NCI-H774 (cell line): ENCODE data around the gene ST8SIA4.

Experiments
- DNase-seq: peaks from one replicate; lab custom pipeline; 2025; lab: John Stamatoyannopoulos, UW

Gene ST8SIA4

GRCh38 chr5:100872408-100873190, 30.5 kb downstream of the ST8SIA4 start:
- DNase-seq: no peak

GRCh38 chr5:100867039-100867562, 36.0 kb downstream of the ST8SIA4 start:
- DNase-seq: no peak

GRCh38 chr5:100864931-100865330, 38.2 kb downstream of the ST8SIA4 start:
- no peak for DNase-seq

DNA sequence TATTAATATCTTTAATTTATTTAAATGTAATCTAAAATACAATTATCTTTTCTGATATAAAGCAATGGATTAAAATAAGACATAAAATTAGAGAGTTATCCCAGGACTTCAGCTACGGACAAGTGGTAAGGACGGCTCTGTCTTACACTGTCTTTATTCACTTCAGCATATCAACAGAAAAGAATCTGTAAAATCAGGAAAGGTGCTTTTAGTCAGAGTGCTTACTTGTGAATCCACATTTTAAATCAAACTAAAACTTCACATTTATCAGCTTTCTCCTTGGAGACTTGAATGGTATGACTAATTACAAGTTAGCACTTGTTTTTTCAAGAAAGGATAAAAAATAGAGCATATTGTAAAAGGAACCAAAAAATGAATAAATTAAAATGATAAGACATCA, 39.3 kb downstream of the ST8SIA4 start:
- no peak for DNase-seq

DNA sequence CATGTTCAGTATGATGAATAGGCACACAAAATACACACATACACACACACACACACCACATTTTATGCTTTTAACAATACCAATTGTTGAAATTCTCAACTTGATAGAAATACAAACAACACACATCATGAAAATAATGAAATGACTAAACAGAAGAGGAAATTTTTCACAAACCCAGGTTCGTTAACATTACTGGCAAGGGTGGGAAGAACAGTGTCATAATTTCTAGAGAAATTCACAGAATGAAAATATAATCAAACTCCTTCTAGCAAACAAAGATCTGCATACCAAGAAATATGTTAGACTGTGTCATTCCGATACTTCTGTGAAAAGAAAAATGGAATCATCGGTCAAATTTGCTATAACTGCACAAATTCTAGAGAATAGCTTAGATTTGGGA, 41.9 kb downstream of the ST8SIA4 start:
- DNase-seq: no peak

GRCh38 chr5:100860407-100860806, 42.7 kb downstream of the ST8SIA4 start:
- no peak for DNase-seq

- no peak for DNase-seq
These were observed 44.0 kb downstream of the ST8SIA4 start for GRCh38 chr5:100858987-100859545.

GRCh38 chr5:100856462-100856861, 46.6 kb downstream of the ST8SIA4 start:
- no peak for DNase-seq

DNA sequence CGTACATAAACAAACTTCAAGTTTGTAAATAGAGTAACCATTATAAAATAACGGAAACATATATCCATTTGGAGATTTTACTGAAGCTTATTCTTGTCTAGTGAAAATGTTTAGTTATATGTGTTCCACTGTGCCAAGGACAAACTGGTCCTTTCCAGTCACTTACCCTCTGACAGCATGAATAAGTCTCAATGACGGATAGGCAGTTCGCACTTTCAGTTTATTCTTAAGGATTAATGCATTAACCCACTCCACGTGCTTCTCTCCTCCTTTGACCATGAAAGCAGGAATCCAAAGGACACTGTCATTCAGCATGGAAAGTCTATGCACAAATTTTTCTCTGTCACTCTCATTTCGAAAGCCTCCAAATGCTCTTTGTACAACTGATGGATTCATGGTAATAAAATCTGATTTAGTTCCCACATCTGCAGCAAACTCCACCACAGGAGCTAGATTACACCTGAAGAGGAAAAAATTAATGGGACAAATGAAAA, 47.1 kb downstream of the ST8SIA4 start:
- DNase-seq: no peak

DNA sequence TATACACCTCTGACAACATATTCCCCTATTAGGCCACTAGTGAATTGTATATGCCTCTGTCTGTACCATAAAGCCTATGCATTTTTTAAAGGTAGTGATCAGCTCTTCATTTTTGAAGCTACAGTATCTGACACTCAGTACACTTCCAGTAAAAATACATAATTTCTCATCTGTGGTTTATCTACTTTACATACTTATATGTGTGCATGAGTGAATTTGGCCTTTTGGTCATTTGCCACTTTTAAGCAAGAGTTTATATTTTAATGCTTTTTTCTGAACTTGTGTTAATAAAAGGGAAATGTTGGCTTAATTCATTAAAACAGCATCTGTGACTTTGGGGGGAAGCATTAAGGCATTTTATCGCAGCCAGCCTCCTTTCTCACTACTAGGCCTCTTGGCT, 47.8 kb downstream of the ST8SIA4 start:
- no peak for DNase-seq

DNA sequence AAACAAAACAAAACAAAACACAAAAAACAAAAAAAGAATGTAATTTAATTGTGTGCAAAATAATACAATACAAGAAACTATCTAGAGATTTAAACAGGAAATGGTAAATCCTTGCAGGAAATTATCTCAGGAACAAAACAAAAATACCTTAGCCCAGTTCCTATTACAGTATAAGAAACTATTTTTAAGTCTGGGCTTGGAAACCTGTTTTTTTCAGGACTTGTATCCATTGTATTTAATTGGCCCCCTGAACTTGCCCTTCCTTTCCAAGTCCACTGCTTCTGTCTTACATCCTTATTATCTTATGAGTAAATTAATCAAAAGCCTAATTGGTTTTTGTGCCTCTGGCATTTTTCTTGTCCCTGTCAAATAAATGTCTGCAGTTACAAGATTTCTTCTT, 48.5 kb downstream of the ST8SIA4 start:
- DNase-seq: no peak

DNA sequence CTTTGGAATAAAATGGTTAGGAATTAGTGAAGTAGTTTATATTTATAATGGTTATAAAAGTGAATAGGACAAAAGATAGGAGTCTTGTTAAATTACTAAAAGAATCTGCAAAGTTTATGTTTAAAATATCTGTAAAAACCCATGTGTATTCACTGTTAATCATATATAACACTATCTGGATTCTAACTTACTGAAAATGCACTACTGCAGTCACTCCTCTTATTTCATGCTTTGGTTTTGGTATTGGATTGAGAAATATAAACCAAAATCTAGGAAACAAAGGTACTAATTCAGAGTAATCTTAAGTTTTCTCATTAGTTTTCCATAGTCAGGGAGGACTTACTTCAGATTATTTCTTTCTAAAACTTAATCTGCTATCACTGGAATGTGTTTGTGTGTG, 49.5 kb downstream of the ST8SIA4 start:
- DNase-seq: no peak

- DNase-seq: no peak
These were observed 50.1 kb downstream of the ST8SIA4 start for GRCh38 chr5:100852988-100853449.

DNA sequence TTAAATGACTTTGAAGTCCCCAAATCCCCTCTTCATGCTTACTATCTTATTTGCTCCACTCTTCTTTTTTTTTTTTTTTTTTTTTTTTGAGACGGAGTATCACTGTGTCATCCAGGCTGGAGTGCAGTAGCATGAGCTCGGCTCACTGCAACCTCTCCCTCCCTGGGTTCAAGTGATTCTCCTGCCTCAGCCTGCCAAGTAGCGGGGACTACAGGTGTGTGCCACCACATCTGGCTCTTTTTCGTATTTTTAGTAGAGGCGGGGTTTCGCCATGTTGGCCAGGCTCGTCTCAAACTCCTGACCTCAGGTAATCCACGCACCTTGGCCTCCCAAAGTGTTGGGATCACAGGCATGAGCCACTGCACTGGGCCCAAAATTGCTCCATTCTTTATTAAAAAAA, 51.0 kb downstream of the ST8SIA4 start:
- no peak for DNase-seq

GRCh38 chr5:100846772-100847171, 56.3 kb downstream of the ST8SIA4 start:
- no peak for DNase-seq

- DNase-seq: no peak
These were observed 61.0 kb downstream of the ST8SIA4 start for GRCh38 chr5:100842080-100842479.

- DNase-seq: no peak
These were observed 61.6 kb downstream of the ST8SIA4 start for GRCh38 chr5:100841358-100842076.

DNA sequence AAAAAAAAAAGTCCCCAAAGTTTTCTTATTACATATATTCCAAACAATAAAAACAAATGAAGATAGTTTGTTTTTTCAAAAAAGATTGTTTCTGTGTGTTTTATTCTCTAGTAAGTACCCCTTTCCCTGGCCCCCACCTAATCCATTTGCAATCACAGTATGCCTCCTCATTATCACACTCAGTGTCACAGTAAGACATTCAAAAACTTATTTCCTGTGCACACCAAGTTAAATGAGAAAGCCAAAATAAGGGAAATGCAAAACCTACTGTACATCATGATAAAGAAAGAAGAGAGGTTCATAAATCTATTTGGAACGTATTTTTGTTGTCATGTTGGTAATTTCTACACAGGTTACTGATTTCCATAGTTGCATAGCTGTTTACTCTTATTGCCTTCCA, 62.3 kb downstream of the ST8SIA4 start:
- DNase-seq: no peak

- DNase-seq: no peak
These were observed 62.7 kb downstream of the ST8SIA4 start for GRCh38 chr5:100840370-100840769.

DNA sequence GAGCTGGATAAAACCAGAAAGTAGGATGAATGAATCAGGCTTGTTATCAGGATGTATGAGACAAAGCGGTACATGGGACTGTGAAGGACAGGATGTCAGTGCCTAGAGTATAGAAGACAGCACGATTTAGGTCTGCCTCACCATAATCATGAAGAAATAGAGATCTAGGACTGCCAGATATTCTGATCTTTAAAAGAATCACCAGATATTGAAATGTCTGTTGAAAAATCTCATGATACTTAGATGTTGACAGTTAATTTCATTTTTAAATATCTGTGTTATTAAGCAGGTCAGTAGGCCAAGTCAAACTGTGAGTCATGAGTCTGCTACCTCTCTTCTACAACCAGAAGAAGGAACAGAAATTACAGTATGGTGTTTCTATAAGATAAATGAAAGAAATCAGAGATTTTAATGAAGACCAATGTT, 65.0 kb downstream of the ST8SIA4 start:
- no peak for DNase-seq

GRCh38 chr5:100834519-100834918, 68.6 kb downstream of the ST8SIA4 start:
- no peak for DNase-seq
